Lower lobe of right lung (tissue), 2 donors: ENCODE data around the gene ZIM2. TPM values are rescaled to one million over a fixed set of nuclear protein-coding genes. Genes with fewer than 3 reads are reported as not detected.

Experiments used
- ATAC-seq, 2 donors: fragments of 200-7000 bp; cut with Tn5 transposase; one replicate each; pipeline ENCODE4 v1.9.1; 2020 to 2022; ENCODE audit warnings: mild to moderate bottlenecking in 2 of 2, moderate library complexity in 2 of 2
- DNase-seq: peaks from one replicate; pipeline ENCODE4 v3.0.0-alpha.2; 2020
- H3K27ac ChIP-seq: fragments of 200-600 bp; one replicate; pipeline ENCODE4 v1.8.0; 2022
- H3K27me3 ChIP-seq: fragments of 200-600 bp; one replicate; pipeline ENCODE4 v1.8.0; 2022; ENCODE audit warnings: low read depth
- H3K36me3 ChIP-seq: fragments of 200-600 bp; one replicate; pipeline ENCODE4 v1.8.0; 2022; ENCODE audit warnings: mild to moderate bottlenecking
- H3K4me1 ChIP-seq: fragments of 200-600 bp; one replicate; pipeline ENCODE4 v1.8.0; 2022
- H3K4me3 ChIP-seq: fragments of 200-600 bp; one replicate; pipeline ENCODE4 v1.8.0; 2022; ENCODE audit warnings: mild to moderate bottlenecking
- H3K9me3 ChIP-seq: fragments of 200-600 bp; one replicate; pipeline ENCODE4 v1.8.0; 2022
- intact Hi-C: fragments of 100-400 bp; cut with DNase I; formaldehyde crosslinking; loops from one replicate; pipeline ENCODE4 v1.11.0; 2022
- total RNA-seq: library from RNA; stranded (reverse); fragmentation: NEBNext Ultra II Directional; extraction: Animal tissue kit (Norgen Biotek cat#: 25700); gene quantifications from one replicate; pipeline ENCODE4 v1.2.1, GENCODE V29; 2021
- TF ChIP-seq, protein P1 (sequence below): fragments of 200-600 bp; IDR thresholded peaks from one replicate; pipeline ENCODE4 v1.8.0; 2022; ENCODE audit warnings: antibody characterized with exemption, mild to moderate bottlenecking
- donor health status: DM: no; HTN: yes; CAD: no; lungs with severe emphysema.

Gene ZIM2
- total RNA-seq, 1 donor from 2014 or later: not detected

DNA sequence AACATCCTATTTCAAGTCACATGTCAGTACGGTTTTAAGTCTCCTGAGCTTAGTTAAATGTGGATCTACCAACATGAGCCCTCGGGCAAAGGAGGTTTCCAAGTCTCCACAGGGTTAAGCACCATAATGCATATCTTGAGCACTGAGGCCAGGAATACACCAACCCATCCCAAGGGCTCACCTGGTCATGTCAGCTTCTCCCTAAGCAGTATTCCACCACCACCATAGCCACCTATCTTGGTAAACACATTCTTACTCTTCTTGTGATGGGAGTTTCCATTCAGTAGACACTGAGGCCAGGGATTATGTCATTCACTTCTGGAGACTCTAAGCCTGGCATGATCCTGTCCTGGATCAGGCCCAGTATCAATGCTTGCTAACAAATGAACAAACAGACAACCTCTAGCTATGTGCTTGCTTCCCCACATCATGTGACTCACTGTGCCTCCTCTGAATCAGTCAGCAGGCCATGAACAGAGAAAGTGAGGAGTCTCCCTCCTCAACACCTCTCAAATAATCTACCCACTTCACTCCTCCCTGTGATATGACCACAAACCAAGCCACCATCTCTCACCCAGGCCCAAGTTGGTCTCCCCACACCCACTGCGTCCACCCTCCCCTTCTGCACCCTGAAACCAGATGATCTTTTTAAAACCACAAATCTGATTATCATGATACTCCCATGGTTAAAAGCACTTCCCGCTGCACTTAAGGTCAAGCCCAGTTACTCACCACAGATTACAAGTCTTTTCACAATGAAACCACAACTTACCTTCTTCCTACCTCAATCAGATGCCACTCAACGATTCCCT is 5.8 kb downstream of the ZIM2 start:
- ATAC-seq: no peak
- Histone ChIP-seq H3K4me3 (no peak overlapping the region), H3K36me3 (no peaks in the 10 kb centered on the region), H3K27me3 (peaks cover 5% of the 10 kb centered on the region), H3K27ac (no peak overlapping the region), H3K4me1 (peaks cover 8% of the 10 kb centered on the region), H3K9me3 (peaks cover 5% of the 10 kb centered on the region)
- intact Hi-C loops: no loop called here
- DNase-seq: no peak
- TF ChIP-seq, protein P1, sequence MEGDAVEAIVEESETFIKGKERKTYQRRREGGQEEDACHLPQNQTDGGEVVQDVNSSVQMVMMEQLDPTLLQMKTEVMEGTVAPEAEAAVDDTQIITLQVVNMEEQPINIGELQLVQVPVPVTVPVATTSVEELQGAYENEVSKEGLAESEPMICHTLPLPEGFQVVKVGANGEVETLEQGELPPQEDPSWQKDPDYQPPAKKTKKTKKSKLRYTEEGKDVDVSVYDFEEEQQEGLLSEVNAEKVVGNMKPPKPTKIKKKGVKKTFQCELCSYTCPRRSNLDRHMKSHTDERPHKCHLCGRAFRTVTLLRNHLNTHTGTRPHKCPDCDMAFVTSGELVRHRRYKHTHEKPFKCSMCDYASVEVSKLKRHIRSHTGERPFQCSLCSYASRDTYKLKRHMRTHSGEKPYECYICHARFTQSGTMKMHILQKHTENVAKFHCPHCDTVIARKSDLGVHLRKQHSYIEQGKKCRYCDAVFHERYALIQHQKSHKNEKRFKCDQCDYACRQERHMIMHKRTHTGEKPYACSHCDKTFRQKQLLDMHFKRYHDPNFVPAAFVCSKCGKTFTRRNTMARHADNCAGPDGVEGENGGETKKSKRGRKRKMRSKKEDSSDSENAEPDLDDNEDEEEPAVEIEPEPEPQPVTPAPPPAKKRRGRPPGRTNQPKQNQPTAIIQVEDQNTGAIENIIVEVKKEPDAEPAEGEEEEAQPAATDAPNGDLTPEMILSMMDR: no peak

DNA sequence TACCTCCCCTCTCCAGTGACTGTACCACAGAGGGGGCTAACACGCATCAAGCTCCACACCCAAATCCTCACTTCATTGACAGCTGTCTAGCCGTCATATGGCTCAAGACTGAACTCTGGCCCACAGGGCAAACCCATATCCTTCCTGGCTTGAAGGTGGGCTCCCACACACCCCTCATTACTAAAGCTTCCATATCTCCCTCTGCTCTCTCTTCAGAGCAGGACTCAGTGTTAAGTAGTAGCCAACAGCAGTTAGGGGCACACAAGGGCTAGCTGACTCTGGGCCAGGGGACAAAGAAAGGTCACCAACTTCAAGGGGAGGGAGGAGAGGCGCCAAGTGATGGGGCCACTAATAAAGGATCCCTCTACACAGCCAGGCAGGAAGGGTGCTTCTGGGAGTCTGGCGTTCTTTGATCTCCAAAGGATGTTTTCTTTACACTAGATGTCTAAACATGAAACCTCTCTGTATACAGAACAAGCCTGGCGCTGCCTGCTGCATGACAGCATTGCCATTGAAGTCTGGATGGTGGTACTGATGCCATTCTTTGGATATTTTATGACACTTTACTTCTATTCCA is 8.1 kb downstream of the ZIM2 start:
- intact Hi-C loops: no loop called here
- H3K36me3 ChIP-seq: no peaks in the 10 kb centered on the region
- no peaks in the 10 kb centered on the region for H3K27me3 ChIP-seq
- no peak overlapping the region for H3K27ac ChIP-seq
- TF ChIP-seq, protein P1: no peak
- H3K4me3 ChIP-seq: no peak overlapping the region
- ATAC-seq (no peak), DNase-seq (no peak)
- peaks cover 8% of the 10 kb centered on the region for H3K4me1 ChIP-seq
- no peaks in the 10 kb centered on the region for H3K9me3 ChIP-seq

DNA sequence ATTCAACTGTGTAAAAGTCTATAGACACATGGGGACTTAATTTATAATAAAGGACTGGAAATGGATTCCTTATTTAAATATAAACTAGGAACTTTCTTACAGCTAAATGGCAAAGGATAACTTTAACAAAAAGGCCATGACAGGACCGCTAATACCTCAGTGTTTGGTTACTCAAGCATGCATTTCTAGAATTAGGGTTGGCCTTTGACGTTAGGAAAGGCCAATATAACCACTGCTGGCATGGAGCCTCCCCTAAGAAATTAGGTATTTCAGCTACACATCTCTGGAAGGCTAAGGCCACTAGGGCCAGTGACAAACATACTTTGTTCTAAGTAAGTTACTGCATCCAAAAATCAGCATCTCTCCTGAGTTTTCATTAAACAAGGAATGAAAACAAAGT is 9.3 kb downstream of the ZIM2 start:
- Histone ChIP-seq H3K27me3 (no peaks in the 10 kb centered on the region), H3K36me3 (no peaks in the 10 kb centered on the region), H3K4me1 (peaks cover 8% of the 10 kb centered on the region), H3K9me3 (no peaks in the 10 kb centered on the region), H3K4me3 (no peak overlapping the region), H3K27ac (no peak overlapping the region)
- DNase-seq (no peak), ATAC-seq (no peak)
- TF ChIP-seq, protein P1: no peak
- intact Hi-C loops: no loop called here

DNA sequence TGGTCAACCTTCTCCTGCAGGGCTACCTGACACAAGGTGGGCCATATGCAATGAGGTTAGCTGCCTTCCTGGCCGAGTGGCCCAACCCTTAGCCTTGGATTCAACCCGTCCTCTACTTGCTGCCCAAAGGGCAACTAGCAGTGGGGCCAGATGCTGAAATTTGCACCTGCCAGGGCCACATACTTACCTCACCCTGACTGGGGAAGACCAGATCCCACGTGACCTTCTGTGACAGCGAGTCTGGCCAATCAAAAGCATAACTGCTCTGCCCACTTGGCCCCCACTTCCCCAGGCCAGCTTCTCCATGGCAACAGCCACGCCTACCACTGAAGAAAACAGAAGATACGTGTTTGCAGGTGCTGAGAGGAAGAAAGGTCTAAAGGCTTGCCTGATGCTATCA is 10.9 kb downstream of the ZIM2 start:
- Histone ChIP-seq H3K4me3 (no peak overlapping the region), H3K27me3 (no peaks in the 10 kb centered on the region), H3K9me3 (no peaks in the 10 kb centered on the region), H3K36me3 (no peaks in the 10 kb centered on the region), H3K27ac (no peak overlapping the region), H3K4me1 (peaks cover 8% of the 10 kb centered on the region)
- intact Hi-C loops: no loop called here
- no peak for ATAC-seq
- DNase-seq: no peak
- TF ChIP-seq, protein P1: no peak

DNA sequence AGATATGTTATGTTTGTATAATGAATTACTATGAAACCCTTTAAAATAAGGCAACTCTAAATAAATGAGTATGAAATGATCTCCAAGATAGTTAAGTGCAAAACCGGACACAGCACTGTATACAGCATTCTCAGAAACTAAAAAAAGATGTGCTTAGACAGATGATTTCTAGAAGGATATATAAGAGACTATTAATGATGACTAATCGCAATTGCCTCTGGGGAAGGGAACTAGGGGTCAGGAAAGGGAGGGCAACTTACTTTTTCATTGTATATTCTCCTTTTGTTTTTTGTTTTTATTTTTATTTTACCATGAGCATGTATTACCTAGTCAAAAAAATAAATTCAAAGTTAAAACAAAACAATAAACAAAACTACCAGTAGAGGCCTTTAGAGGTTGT is 12.8 kb downstream of the ZIM2 start:
- ATAC-seq: no peak
- TF ChIP-seq, protein P1: no peak
- H3K4me3 ChIP-seq: no peak overlapping the region
- no peaks in the 10 kb centered on the region for H3K36me3 ChIP-seq
- intact Hi-C loops: no loop called here
- no peaks in the 10 kb centered on the region for H3K9me3 ChIP-seq
- peaks cover 8% of the 10 kb centered on the region for H3K4me1 ChIP-seq
- no peak overlapping the region for H3K27ac ChIP-seq
- no peaks in the 10 kb centered on the region for H3K27me3 ChIP-seq
- no peak for DNase-seq
